ENCODE results near the gene CRTC1.

The CRTC1 gene

GRCh38 chr19:18683109-18683957 is at the start of gene CRTC1:
CRTC1 (plus strand) TSS chr19:18683680; CDS start chr19:18683703, 23 bp downstream.
- peak; percentile 63 for DNase-seq

- no peak for DNase-seq
These were observed 48.7 kb upstream of the CRTC1 start for GRCh38 chr19:18634612-18635297.

DNA sequence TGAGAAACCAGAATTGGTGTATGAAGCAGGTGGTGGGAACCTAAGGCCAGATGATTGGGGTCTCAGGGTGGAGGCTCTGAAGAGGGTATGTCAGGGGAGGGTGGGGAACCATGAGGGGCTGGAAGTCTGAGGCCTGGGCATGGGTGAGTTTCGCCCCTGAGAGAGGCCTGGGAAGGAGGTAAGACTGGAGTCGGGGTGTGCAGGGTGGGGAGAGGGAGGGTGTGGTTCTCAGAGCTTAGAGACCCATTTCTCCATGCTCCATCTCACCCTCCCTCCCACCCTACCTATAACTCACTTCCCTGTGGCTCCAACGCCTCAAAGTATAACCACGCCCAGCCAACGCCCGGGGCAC is 47.7 kb upstream of the CRTC1 start:
- no peak for DNase-seq

- peak; percentile 93 for DNase-seq
These were observed 47.1 kb upstream of the CRTC1 start for GRCh38 chr19:18636183-18636968.

- no peak for DNase-seq
These were observed 46.4 kb upstream of the CRTC1 start, which contains the start of gene KLHL26 for GRCh38 chr19:18636969-18637629. KLHL26 (plus strand) TSS chr19:18637028; CDS start chr19:18637055, 27 bp downstream.

GRCh38 chr19:18637673-18638630 is 45.5 kb upstream of the CRTC1 start:
- DNase-seq = no peak

DNA sequence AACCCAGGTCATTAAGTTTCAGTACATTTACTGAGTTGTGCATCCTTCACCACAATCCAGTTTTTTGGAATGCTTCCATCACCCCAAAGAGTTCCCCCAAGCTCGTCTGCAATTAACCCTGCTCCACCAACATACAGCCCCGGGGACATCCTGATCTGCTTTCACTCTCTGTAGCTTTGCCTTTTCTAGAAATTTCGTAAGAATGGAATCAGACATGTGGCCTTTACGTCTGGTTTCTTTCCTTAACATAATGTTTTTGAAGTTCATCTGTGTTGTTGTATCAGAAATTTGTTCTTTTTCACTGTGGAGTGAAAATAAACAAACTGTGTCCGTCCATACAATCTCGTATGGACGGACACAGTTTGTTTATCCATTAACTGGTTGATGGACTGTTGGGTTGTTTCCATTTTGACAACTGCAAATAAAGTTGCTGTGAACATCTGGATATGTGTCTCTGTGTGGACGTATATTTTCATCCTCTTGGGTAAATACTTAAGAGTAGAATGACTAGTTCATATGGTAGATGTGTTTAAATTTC is 43.7 kb upstream of the CRTC1 start:
- DNase-seq = no peak

GRCh38 chr19:18644196-18645034 is 39.1 kb upstream of the CRTC1 start:
- DNase-seq = no peak

- DNase-seq = no peak
These were observed 38.4 kb upstream of the CRTC1 start for GRCh38 chr19:18645035-18645511.

GRCh38 chr19:18646535-18647370 is 36.7 kb upstream of the CRTC1 start:
- no peak for DNase-seq

GRCh38 chr19:18647371-18647767 is 36.1 kb upstream of the CRTC1 start:
- no peak for DNase-seq

DNA sequence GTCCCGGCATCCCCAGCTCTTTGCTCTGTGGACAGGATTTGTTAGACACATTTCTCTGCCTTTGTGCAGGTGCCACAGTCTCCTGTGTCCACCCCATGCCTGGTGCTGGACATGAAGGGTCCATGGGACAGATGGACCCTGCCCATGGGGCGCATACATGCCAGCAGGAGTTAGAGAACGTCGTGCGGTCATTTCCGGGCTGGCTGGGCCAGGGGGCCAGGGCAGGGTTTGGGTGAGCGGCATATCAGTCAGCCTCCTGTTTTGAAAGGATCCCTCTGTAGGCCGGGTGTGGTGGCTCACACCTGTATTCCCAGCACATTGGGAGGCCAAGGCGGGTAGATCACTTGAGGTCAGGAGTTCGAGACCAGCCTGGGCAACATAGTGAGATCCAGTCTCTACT is 35.7 kb upstream of the CRTC1 start:
- DNase-seq = no peak

- no peak for DNase-seq
These were observed 34.5 kb upstream of the CRTC1 start for GRCh38 chr19:18648973-18649315.

DNA sequence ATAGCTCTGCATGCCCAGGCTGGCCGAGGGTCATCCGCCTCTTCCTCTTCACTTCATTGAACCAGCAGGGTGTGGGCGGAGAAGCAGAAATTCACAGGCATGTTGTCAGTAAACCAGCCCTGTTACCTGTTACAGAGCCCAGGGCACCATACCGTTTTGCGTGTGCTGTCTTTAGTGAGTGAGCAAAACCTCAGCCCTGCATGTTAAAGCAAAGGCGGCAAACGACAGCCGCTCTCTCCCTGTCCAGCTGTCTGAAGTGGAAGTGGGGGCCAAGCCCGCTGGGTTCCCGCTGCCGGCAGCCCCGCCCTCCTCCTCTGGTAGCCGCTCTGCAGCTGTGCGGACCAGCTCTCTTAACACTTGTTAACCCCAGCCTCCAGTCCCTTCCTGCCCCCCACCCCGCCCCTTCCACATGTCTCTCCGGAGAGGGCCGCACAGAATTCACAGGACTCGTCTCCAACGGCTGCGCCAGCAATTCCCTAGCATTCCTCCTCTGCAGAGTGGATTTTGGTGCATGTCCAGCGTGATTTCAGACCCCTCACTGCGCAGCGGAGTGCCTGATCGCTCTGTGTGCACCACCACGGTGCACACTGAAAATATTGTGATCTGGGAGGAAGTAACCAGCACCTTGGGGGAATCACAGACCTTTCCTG is 34.0 kb upstream of the CRTC1 start:
- peak; percentile 15 for DNase-seq

- no peak for DNase-seq
These were observed 33.5 kb upstream of the CRTC1 start for GRCh38 chr19:18650021-18650390.

- no peak for DNase-seq
These were observed 32.9 kb upstream of the CRTC1 start for GRCh38 chr19:18650468-18651041.

GRCh38 chr19:18651300-18651699 is 32.2 kb upstream of the CRTC1 start:
- DNase-seq = no peak

GRCh38 chr19:18651733-18652132 is 31.7 kb upstream of the CRTC1 start:
- DNase-seq = no peak

GRCh38 chr19:18653853-18654252 is 29.6 kb upstream of the CRTC1 start:
- DNase-seq = no peak
